ENCODE results near the gene PRAMEF18. TPM values are rescaled to one million over a fixed set of nuclear protein-coding genes. Genes with fewer than 3 reads are reported as not detected.
"Not testable (repeated sequence)": the region's sequence is repeated elsewhere in the genome, so short reads cannot be mapped to it uniquely, and the experiment has no call there.

PRAMEF18 gene, protein sequence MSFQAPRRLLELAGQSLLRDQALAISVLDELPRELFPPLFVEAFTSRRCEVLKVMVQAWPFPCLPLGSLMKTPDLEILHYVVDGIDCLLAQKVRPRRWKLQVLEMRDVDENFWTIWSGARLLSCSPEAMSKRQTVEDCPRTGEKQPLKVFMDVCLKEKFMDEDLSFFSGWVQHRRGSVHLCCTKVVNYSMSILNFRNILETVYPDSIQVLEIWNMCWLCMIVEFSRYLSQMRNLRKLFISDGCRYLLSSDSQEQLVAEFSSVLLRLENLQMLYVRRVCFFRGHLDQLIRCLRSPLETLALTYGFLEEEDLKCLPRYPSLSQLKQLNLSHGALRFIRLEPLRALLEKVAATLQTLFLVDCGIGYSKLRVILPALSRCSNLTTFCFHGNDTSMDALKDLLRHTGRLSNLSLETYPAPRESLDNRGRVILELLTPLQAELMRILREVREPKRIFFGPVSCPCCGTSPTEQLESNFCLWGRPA
- total RNA-seq (2014; rRNA removed; shearing (Covaris generic)): not detected in 2 replicates
- not detected in 2 replicates for polyA plus RNA-seq (2016; fragmentation: Nextera tagmentation; extraction: Ambion mirVana)

GRCh38 chr1:13225675-13226204 is at the start of gene PRAMEF18:
Gene PRAMEF18 (minus strand): TSS chr1:13226154. CDS start chr1:13226106, 48 bp downstream.
- H3K9ac ChIP-seq; H3K9me2 ChIP-seq (ENCODE audit: insufficient read depth); H3K9me3 ChIP-seq (ENCODE audit: low read depth); H3K4me2 ChIP-seq (ENCODE audit: unreplicated experiment); H3K79me2 ChIP-seq (ENCODE audit: insufficient read depth); DNase-seq; H3K4me3 ChIP-seq; H3K27me3 ChIP-seq (replicated peaks; ENCODE audit: insufficient read depth); H3K36me3 ChIP-seq (ENCODE audit: low read depth); in situ Hi-C loops (cut with MboI); H3F3A ChIP-seq (ENCODE audit: insufficient read depth); H3K4me1 ChIP-seq (ENCODE audit: insufficient read depth); H4K20me1 ChIP-seq (ENCODE audit: insufficient read depth); H3K27ac ChIP-seq; H2AFZ ChIP-seq: not testable (repeated sequence)
- 24 to 31% methylated on average over 9 of the region's 9 CpGs for WGBS, 2 experiments (ENCODE audit: low coverage in 1 of 2, low lambda C conversion rate in 2 of 2, missing lambda C conversion rate in 2 of 2)

DNA sequence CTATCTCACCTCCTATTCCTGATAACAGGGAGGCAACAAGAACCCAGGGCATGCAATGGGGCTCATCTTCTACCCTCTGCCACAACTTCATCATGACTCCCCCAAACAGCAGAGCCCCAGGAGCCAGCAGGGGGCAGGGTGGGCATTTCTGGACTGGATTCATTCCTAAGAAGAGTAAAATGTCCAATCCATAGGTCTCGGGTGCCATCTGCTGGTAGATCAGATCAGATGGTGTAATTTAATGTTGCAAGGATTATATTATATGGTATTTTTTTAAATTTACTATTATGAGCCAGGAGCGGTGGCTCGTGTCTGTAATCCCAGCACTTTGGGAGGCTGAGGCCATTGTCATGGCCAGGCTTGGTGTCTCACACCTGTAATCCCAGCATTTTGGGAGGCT is 39.2 kb upstream of the PRAMEF18 start:
- H3K79me2 ChIP-seq (ENCODE audit: insufficient read depth); H3K9me3 ChIP-seq (ENCODE audit: low read depth); H3K27ac ChIP-seq; H3K9me2 ChIP-seq (ENCODE audit: insufficient read depth); H3K4me1 ChIP-seq (ENCODE audit: insufficient read depth); H4K20me1 ChIP-seq (ENCODE audit: insufficient read depth); DNase-seq; H3K27me3 ChIP-seq (replicated peaks; ENCODE audit: insufficient read depth); H3K36me3 ChIP-seq (ENCODE audit: low read depth); H3K9ac ChIP-seq; H3F3A ChIP-seq (ENCODE audit: insufficient read depth); H2AFZ ChIP-seq; in situ Hi-C loops (cut with MboI); H3K4me2 ChIP-seq (ENCODE audit: unreplicated experiment); H3K4me3 ChIP-seq: not testable (repeated sequence)
- WGBS, 2 experiments (ENCODE audit: low coverage in 1 of 2, low lambda C conversion rate in 2 of 2, missing lambda C conversion rate in 2 of 2): no CpG with 5 or more reads among the region's 3 CpGs

- H3K4me2 ChIP-seq (ENCODE audit: unreplicated experiment); H2AFZ ChIP-seq; H4K20me1 ChIP-seq (ENCODE audit: insufficient read depth); H3K9me3 ChIP-seq (ENCODE audit: low read depth); H3K27ac ChIP-seq; H3K4me1 ChIP-seq (ENCODE audit: insufficient read depth); H3K79me2 ChIP-seq (ENCODE audit: insufficient read depth); in situ Hi-C loops (cut with MboI); H3K27me3 ChIP-seq (replicated peaks; ENCODE audit: insufficient read depth); H3K9ac ChIP-seq; H3K36me3 ChIP-seq (ENCODE audit: low read depth); H3K4me3 ChIP-seq; H3F3A ChIP-seq (ENCODE audit: insufficient read depth); DNase-seq; H3K9me2 ChIP-seq (ENCODE audit: insufficient read depth): not testable (repeated sequence)
- WGBS, 2 experiments (ENCODE audit: low coverage in 1 of 2, low lambda C conversion rate in 2 of 2, missing lambda C conversion rate in 2 of 2): no CpG with 5 or more reads among the region's 5 CpGs
Observed at GRCh38 chr1:13253898-13254297, 27.9 kb upstream of the PRAMEF18 start, which contains the start of gene PRAMEF5. Gene PRAMEF5 (plus strand): TSS chr1:13254198. CDS start chr1:13259269, 5,071 bp downstream.

- H3K79me2 ChIP-seq (ENCODE audit: insufficient read depth); H3K4me3 ChIP-seq; in situ Hi-C loops (cut with MboI); H2AFZ ChIP-seq; H3F3A ChIP-seq (ENCODE audit: insufficient read depth); H3K4me2 ChIP-seq (ENCODE audit: unreplicated experiment); DNase-seq; H3K4me1 ChIP-seq (ENCODE audit: insufficient read depth); H4K20me1 ChIP-seq (ENCODE audit: insufficient read depth); H3K27me3 ChIP-seq (replicated peaks; ENCODE audit: insufficient read depth); H3K9me2 ChIP-seq (ENCODE audit: insufficient read depth); H3K36me3 ChIP-seq (ENCODE audit: low read depth); H3K9ac ChIP-seq; H3K9me3 ChIP-seq (ENCODE audit: low read depth); H3K27ac ChIP-seq: not testable (repeated sequence)
- WGBS, 2 experiments (ENCODE audit: low coverage in 1 of 2, low lambda C conversion rate in 2 of 2, missing lambda C conversion rate in 2 of 2): 42 to 47% methylated on average over 6 to 7 of the region's 7 CpGs
Observed at GRCh38 chr1:13247122-13247521, 21.2 kb upstream of the PRAMEF18 start.

- DNase-seq; in situ Hi-C loops (cut with MboI): not testable (repeated sequence)
- WGBS, 2 experiments (ENCODE audit: low coverage in 1 of 2, low lambda C conversion rate in 2 of 2, missing lambda C conversion rate in 2 of 2): 30 to 40% methylated on average over 2 of the region's 2 CpGs
Observed at GRCh38 chr1:13246554-13246871, 20.6 kb upstream of the PRAMEF18 start.

DNA sequence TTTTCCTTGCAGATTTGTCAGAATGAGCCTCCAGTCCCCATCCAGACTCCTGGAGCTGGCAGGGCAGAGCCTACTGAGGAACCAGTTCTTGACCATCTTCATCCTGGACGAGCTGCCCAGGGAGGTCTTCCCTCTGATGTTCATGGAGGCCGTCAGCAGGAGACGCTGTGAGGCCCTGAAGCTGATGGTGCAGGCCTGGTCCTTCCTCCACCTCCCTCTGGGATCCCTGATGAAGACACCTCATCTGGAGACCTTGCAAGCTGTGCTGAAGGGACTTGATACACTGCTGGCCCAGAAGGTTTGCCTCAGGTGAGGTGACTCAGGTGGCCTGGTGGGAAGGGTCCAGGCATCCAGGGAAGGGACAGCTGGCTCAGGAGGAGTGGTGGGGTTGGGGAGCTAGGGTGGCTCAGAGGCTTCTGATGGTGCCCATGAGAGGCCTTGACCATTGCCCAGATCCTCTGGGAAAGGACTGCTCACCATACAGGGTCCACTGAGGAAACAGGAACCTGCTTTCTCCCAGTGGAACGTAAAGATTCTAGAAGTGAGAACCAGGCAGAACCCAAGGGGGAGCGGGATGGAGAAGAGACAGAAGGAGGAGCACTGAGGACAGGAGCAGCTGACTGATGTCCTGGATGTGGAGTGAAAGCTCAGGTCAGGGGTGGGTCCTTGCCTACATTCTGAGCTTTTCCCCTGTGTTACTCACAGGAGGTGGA is 20.0 kb upstream of the PRAMEF18 start:
- DNase-seq; H3K4me3 ChIP-seq; H3K4me1 ChIP-seq (ENCODE audit: insufficient read depth); H3K9me2 ChIP-seq (ENCODE audit: insufficient read depth); H3K9me3 ChIP-seq (ENCODE audit: low read depth); in situ Hi-C loops (cut with MboI); H3K27ac ChIP-seq; H2AFZ ChIP-seq; H3F3A ChIP-seq (ENCODE audit: insufficient read depth); H3K4me2 ChIP-seq (ENCODE audit: unreplicated experiment); H3K79me2 ChIP-seq (ENCODE audit: insufficient read depth); H3K36me3 ChIP-seq (ENCODE audit: low read depth); H3K27me3 ChIP-seq (replicated peaks; ENCODE audit: insufficient read depth); H4K20me1 ChIP-seq (ENCODE audit: insufficient read depth); H3K9ac ChIP-seq: not testable (repeated sequence)
- 15 to 22% methylated on average over 5 of the region's 5 CpGs for WGBS, 2 experiments (ENCODE audit: low coverage in 1 of 2, low lambda C conversion rate in 2 of 2, missing lambda C conversion rate in 2 of 2)

More at GRCh38 chr1:13246554-13246871, 20.6 kb upstream of the PRAMEF18 start:
- not testable (repeated sequence) for H3K9me2 ChIP-seq (ENCODE audit: insufficient read depth); H3K4me1 ChIP-seq (ENCODE audit: insufficient read depth); H4K20me1 ChIP-seq (ENCODE audit: insufficient read depth); H3K9me3 ChIP-seq (ENCODE audit: low read depth); H3K4me3 ChIP-seq; H3K9ac ChIP-seq; H3K79me2 ChIP-seq (ENCODE audit: insufficient read depth); H3K4me2 ChIP-seq (ENCODE audit: unreplicated experiment); H3K27ac ChIP-seq; H3K27me3 ChIP-seq (replicated peaks; ENCODE audit: insufficient read depth); H2AFZ ChIP-seq; H3K36me3 ChIP-seq (ENCODE audit: low read depth); H3F3A ChIP-seq (ENCODE audit: insufficient read depth)

GRCh38 chr1:13243536-13244263 is 17.7 kb upstream of the PRAMEF18 start:
- H2AFZ ChIP-seq; in situ Hi-C loops (cut with MboI); H3K79me2 ChIP-seq (ENCODE audit: insufficient read depth); H4K20me1 ChIP-seq (ENCODE audit: insufficient read depth); H3K27ac ChIP-seq; H3K4me3 ChIP-seq; H3K27me3 ChIP-seq (replicated peaks; ENCODE audit: insufficient read depth); H3K9me3 ChIP-seq (ENCODE audit: low read depth); DNase-seq; H3K9ac ChIP-seq; H3K36me3 ChIP-seq (ENCODE audit: low read depth); H3K9me2 ChIP-seq (ENCODE audit: insufficient read depth); H3K4me1 ChIP-seq (ENCODE audit: insufficient read depth); H3F3A ChIP-seq (ENCODE audit: insufficient read depth); H3K4me2 ChIP-seq (ENCODE audit: unreplicated experiment): not testable (repeated sequence)
- 28 to 37% methylated on average over 9 of the region's 9 CpGs for WGBS, 2 experiments (ENCODE audit: low coverage in 1 of 2, low lambda C conversion rate in 2 of 2, missing lambda C conversion rate in 2 of 2)
